SK-N-SH (cell line): Measurements from ENCODE around the gene R3HDM4.

Experiments
- CHD2 ChIP-seq: fragments of 150-350 bp; IDR thresholded peaks from 2 replicates; pipeline ENCODE4 v1.6.1; 2018; ENCODE audit warnings: low read length; ENCODE audit not compliant: partially characterized antibody
- FOXM1 ChIP-seq: IDR thresholded peaks from 2 replicates; pipeline ENCODE4 v1.4.0; 2012; ENCODE audit warnings: low read depth, mild to moderate bottlenecking
- JUND ChIP-seq: IDR thresholded peaks from 2 replicates; pipeline ENCODE4 v1.4.0; 2012
- MAX ChIP-seq: IDR thresholded peaks from 2 replicates; pipeline ENCODE4 v1.4.0; 2012; ENCODE audit warnings: low read depth
- RAD21 ChIP-seq: IDR thresholded peaks from 2 replicates; pipeline ENCODE4 v1.6.1; 2012; ENCODE audit warnings: mild to moderate bottlenecking, low read length
- RFX5 ChIP-seq: IDR thresholded peaks from 2 replicates; pipeline ENCODE4 v1.6.1; 2012; ENCODE audit warnings: mild to moderate bottlenecking, improper control_type of control experiment, low read length
- SMC3 ChIP-seq: IDR thresholded peaks from 2 replicates; pipeline ENCODE4 v1.6.1; 2012; ENCODE audit warnings: low read depth, low read length, improper control_type of control experiment
- TF ChIP-seq, protein P1 (sequence below): IDR thresholded peaks from 2 replicates; pipeline ENCODE4; 2012
- TF ChIP-seq, protein P2 (sequence below): fragments of 200-600 bp; sonication (generic); IDR thresholded peaks from 2 replicates; pipeline ENCODE4 v1.6.1; 2017; ENCODE audit warnings: antibody characterized with exemption, mild to moderate bottlenecking, moderate library complexity
- TF ChIP-seq, protein P3 (sequence below): fragments of 150-350 bp; IDR thresholded peaks from 2 replicates; pipeline ENCODE4 v1.6.1; 2016; ENCODE audit warnings: mild to moderate bottlenecking, low read depth, low read length

GRCh38 chr19:945401-946252, 32.6 kb upstream of the R3HDM4 start:
- TF ChIP-seq, protein P1, sequence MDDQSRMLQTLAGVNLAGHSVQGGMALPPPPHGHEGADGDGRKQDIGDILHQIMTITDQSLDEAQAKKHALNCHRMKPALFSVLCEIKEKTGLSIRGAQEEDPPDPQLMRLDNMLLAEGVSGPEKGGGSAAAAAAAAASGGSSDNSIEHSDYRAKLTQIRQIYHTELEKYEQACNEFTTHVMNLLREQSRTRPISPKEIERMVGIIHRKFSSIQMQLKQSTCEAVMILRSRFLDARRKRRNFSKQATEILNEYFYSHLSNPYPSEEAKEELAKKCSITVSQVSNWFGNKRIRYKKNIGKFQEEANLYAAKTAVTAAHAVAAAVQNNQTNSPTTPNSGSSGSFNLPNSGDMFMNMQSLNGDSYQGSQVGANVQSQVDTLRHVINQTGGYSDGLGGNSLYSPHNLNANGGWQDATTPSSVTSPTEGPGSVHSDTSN: no peak
- TF ChIP-seq JUND (no peak), CHD2 (no peak), RAD21 (no peak), MAX (no peak), FOXM1 (no peak), SMC3 (no peak), RFX5 (no peak)
- TF ChIP-seq, protein P2, sequence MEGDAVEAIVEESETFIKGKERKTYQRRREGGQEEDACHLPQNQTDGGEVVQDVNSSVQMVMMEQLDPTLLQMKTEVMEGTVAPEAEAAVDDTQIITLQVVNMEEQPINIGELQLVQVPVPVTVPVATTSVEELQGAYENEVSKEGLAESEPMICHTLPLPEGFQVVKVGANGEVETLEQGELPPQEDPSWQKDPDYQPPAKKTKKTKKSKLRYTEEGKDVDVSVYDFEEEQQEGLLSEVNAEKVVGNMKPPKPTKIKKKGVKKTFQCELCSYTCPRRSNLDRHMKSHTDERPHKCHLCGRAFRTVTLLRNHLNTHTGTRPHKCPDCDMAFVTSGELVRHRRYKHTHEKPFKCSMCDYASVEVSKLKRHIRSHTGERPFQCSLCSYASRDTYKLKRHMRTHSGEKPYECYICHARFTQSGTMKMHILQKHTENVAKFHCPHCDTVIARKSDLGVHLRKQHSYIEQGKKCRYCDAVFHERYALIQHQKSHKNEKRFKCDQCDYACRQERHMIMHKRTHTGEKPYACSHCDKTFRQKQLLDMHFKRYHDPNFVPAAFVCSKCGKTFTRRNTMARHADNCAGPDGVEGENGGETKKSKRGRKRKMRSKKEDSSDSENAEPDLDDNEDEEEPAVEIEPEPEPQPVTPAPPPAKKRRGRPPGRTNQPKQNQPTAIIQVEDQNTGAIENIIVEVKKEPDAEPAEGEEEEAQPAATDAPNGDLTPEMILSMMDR: no peak
- TF ChIP-seq, protein P3, sequence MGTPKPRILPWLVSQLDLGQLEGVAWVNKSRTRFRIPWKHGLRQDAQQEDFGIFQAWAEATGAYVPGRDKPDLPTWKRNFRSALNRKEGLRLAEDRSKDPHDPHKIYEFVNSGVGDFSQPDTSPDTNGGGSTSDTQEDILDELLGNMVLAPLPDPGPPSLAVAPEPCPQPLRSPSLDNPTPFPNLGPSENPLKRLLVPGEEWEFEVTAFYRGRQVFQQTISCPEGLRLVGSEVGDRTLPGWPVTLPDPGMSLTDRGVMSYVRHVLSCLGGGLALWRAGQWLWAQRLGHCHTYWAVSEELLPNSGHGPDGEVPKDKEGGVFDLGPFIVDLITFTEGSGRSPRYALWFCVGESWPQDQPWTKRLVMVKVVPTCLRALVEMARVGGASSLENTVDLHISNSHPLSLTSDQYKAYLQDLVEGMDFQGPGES: no peak
